DOHH2 (cell line): ENCODE results near the gene NTRK1.

Experiments
- H3F3A ChIP-seq: fragments of 200-600 bp; sonication (generic), shearing (Covaris generic); 2 replicates; pipeline ENCODE4 v1.6.0; 2016; ENCODE audit warnings: antibody characterized with exemption, mild to moderate bottlenecking; ENCODE audit not compliant: control insufficient read depth, insufficient read depth
- H3K27ac ChIP-seq: fragments of 200-600 bp; sonication (generic); 2 replicates; pipeline ENCODE4 v1.5.1; 2014; ENCODE audit warnings: low read depth, mild to moderate bottlenecking, low read length, moderate library complexity
- H3K27me3 ChIP-seq: fragments of 200-600 bp; sonication (generic); 2 replicates; pipeline ENCODE4 v1.6.1; 2014; ENCODE audit warnings: mild to moderate bottlenecking, low read length, mixed read lengths; ENCODE audit not compliant: control insufficient read depth
- H3K36me3 ChIP-seq: fragments of 200-600 bp; sonication (generic); 2 replicates; pipeline ENCODE4 v1.6.1; 2014; ENCODE audit warnings: mild to moderate bottlenecking, low read length, moderate library complexity, mixed read lengths; ENCODE audit not compliant: control insufficient read depth
- H3K4me1 ChIP-seq: fragments of 200-600 bp; sonication (generic); 2 replicates; pipeline ENCODE4 v1.6.1; 2014; ENCODE audit warnings: mild to moderate bottlenecking, low read length, mixed read lengths; ENCODE audit not compliant: control insufficient read depth
- H3K4me2 ChIP-seq: fragments of 200-600 bp; sonication (generic); 2 replicates; pipeline ENCODE4 v1.6.0; 2014; ENCODE audit warnings: mild to moderate bottlenecking, low read length, moderate library complexity
- H3K4me3 ChIP-seq: fragments of 200-600 bp; sonication (generic); 2 replicates; pipeline ENCODE4 v1.5.1; 2014; ENCODE audit warnings: mild to moderate bottlenecking, low read length, mixed read lengths
- H3K79me2 ChIP-seq: fragments of 200-600 bp; sonication (generic); 2 replicates; pipeline ENCODE4 v1.6.1; 2014; ENCODE audit warnings: mild to moderate bottlenecking, low read length, mixed read lengths; ENCODE audit not compliant: control insufficient read depth
- H3K9me2 ChIP-seq: fragments of 200-600 bp; sonication (generic); replicated peaks from 2 replicates; pipeline ENCODE4 v1.6.1; 2014; ENCODE audit warnings: mild to moderate bottlenecking, low read length, mixed read lengths; ENCODE audit not compliant: control insufficient read depth
- H3K9me3 ChIP-seq: fragments of 200-600 bp; sonication (generic); 2 replicates; pipeline ENCODE4 v1.6.1; 2014; ENCODE audit warnings: antibody characterized with exemption, low read length, mixed read lengths; ENCODE audit not compliant: control insufficient read depth, insufficient read depth
- H4K20me1 ChIP-seq: fragments of 200-600 bp; sonication (generic); 2 replicates; pipeline ENCODE4 v1.6.0; 2014; ENCODE audit warnings: low read depth, mild to moderate bottlenecking, antibody characterized with exemption, low read length, moderate library complexity; ENCODE audit not compliant: control insufficient read depth, insufficient read depth
- CTCF ChIP-seq: fragments of 200-600 bp; sonication (generic); IDR thresholded peaks from one replicate; pipeline ENCODE4 v1.5.1; 2014; ENCODE audit warnings: antibody characterized with exemption, mild to moderate bottlenecking, low read depth, low read length; ENCODE audit not compliant: poor library complexity, severe bottlenecking
- EZH2phosphoT487 ChIP-seq: fragments of 200-600 bp; sonication (generic); IDR thresholded peaks from 2 replicates; pipeline ENCODE4 v1.6.1; 2017; ENCODE audit warnings: borderline replicate concordance, mild to moderate bottlenecking, antibody characterized with exemption, low read length, moderate library complexity, mixed read lengths

NTRK1 gene

GRCh38 chr1:156845953-156846545, 14.6 kb upstream of the NTRK1 start:
- H3K4me1 ChIP-seq = no peaks in the 10 kb centered on the region
- no peaks in the 10 kb centered on the region for H4K20me1 ChIP-seq
- H3K79me2 ChIP-seq = no peaks in the 10 kb centered on the region
- no peaks in the 10 kb centered on the region for H3K9me2 ChIP-seq
- H3K9me3 ChIP-seq = no peaks in the 10 kb centered on the region
- H3K36me3 ChIP-seq = no peaks in the 10 kb centered on the region
- no peak overlapping the region for H3K27ac ChIP-seq
- no peak overlapping the region for H3K4me3 ChIP-seq
- no peaks in the 10 kb centered on the region for H3F3A ChIP-seq
- H3K4me2 ChIP-seq = no peak overlapping the region
- H3K27me3 ChIP-seq = no peaks in the 10 kb centered on the region
- TF ChIP-seq CTCF (no peak), EZH2phosphoT487 (no peak)

GRCh38 chr1:156846643-156847042, 14.0 kb upstream of the NTRK1 start:
- H3K27me3 ChIP-seq = no peaks in the 10 kb centered on the region
- H3K9me3 ChIP-seq = no peaks in the 10 kb centered on the region
- no peaks in the 10 kb centered on the region for H3K79me2 ChIP-seq
- no peak overlapping the region for H3K27ac ChIP-seq
- no peaks in the 10 kb centered on the region for H4K20me1 ChIP-seq
- H3K4me3 ChIP-seq = no peak overlapping the region
- no peaks in the 10 kb centered on the region for H3F3A ChIP-seq
- TF ChIP-seq EZH2phosphoT487 (no peak), CTCF (no peak)
- H3K9me2 ChIP-seq = no peaks in the 10 kb centered on the region
- no peak overlapping the region for H3K4me2 ChIP-seq
- no peaks in the 10 kb centered on the region for H3K4me1 ChIP-seq
- H3K36me3 ChIP-seq = no peaks in the 10 kb centered on the region

GRCh38 chr1:156847591-156848460, 12.8 kb upstream of the NTRK1 start:
- no peaks in the 10 kb centered on the region for H3K79me2 ChIP-seq
- no peaks in the 10 kb centered on the region for H3K9me3 ChIP-seq
- no peaks in the 10 kb centered on the region for H3K36me3 ChIP-seq
- no peak overlapping the region for H3K4me2 ChIP-seq
- H3K4me1 ChIP-seq = no peaks in the 10 kb centered on the region
- H3F3A ChIP-seq = no peaks in the 10 kb centered on the region
- H3K4me3 ChIP-seq = no peak overlapping the region
- no peak overlapping the region for H3K27ac ChIP-seq
- TF ChIP-seq EZH2phosphoT487 (no peak), CTCF (no peak)
- H3K9me2 ChIP-seq = no peaks in the 10 kb centered on the region
- no peaks in the 10 kb centered on the region for H3K27me3 ChIP-seq
- no peaks in the 10 kb centered on the region for H4K20me1 ChIP-seq
